B cell (primary cell): ENCODE results near the gene INTS14. TPM values are rescaled to one million over a fixed set of nuclear protein-coding genes. Genes with fewer than 3 reads are reported as not detected.

ENCODE experiments used
- ATAC-seq: fragments of 200-7000 bp; cut with Tn5 transposase; one replicate; pipeline ENCODE4 v1.10.0; 2021; ENCODE audit warnings: low read depth, mild to moderate bottlenecking, moderate number of reproducible peaks, moderate library complexity
- CTCF ChIA-PET: fragments of 350-600 bp; sonication (Branson Sonifier 250); formaldehyde crosslinking; loops from one replicate; lab custom pipeline; 2021; ENCODE audit warnings: antibody characterized with exemption, inconsistent platforms; lab: Charles Lee
- POLR2A ChIA-PET: fragments of 350-600 bp; sonication (Branson Sonifier 250); formaldehyde crosslinking; loops from one replicate; lab custom pipeline; 2021; ENCODE audit warnings: antibody characterized with exemption; lab: Charles Lee
- DNase-seq: peaks from one replicate; pipeline ENCODE4 v3.0.0; 2013
- H2AFZ ChIP-seq: 2 replicates; pipeline ENCODE4 v1.6.1; 2012; ENCODE audit warnings: mild to moderate bottlenecking, low read depth, low read length; ENCODE audit not compliant: insufficient read depth, poor library complexity, severe bottlenecking
- H3K27ac ChIP-seq, 2 donors: 1 replicate in 1 of 2; 2 replicates in 1 of 2; pipeline ENCODE4 v1.5.1; 2012 to 2013; ENCODE audit warnings: low read length in 2 of 2, mild to moderate bottlenecking in 2 of 2, moderate library complexity in 1 of 2
- H3K27me3 ChIP-seq, 4 experiments: fragments of 200-600 bp in 1 of 4; sonication (generic) in 1 of 4; replicated peaks in 1 of 4; 1 replicate in 2 of 4; 2 replicates in 2 of 4; pipeline versions ENCODE4 v1.6.1 to v1.7.0; 2013 to 2016; ENCODE audit warnings: low read length in 3 of 4, mild to moderate bottlenecking in 2 of 4, mixed read lengths in 1 of 4, moderate library complexity in 1 of 4; ENCODE audit not compliant: insufficient read depth in 4 of 4, control insufficient read depth in 3 of 4; ENCODE audit errors: control extremely low read depth in 1 of 4
- H3K36me3 ChIP-seq, 2 experiments: replicated peaks in 1 of 2; 1 replicate in 1 of 2; 2 replicates in 1 of 2; pipeline versions ENCODE4 v1.6.1 to v1.7.1; 2013; ENCODE audit warnings: low read length in 1 of 2; ENCODE audit not compliant: insufficient read depth in 2 of 2, control insufficient read depth in 1 of 2; ENCODE audit errors: control extremely low read depth in 1 of 2, extremely low read depth in 1 of 2
- H3K4me1 ChIP-seq, 2 donors: fragments of 200-600 bp in 1 of 2; sonication (generic) in 1 of 2; 1 replicate in 1 of 2; 2 replicates in 1 of 2; pipeline versions ENCODE4 v1.5.1 to v1.6.1; 2013 to 2017; ENCODE audit warnings: low read length in 2 of 2; ENCODE audit not compliant: control insufficient read depth in 2 of 2, insufficient read depth in 2 of 2
- H3K4me2 ChIP-seq: replicated peaks from 2 replicates; pipeline ENCODE3; 2012; ENCODE audit warnings: mild to moderate bottlenecking, low read depth, low read length; ENCODE audit not compliant: poor library complexity, severe bottlenecking
- H3K4me3 ChIP-seq, 5 experiments: fragments of 200-600 bp in 1 of 5; sonication (generic) in 1 of 5; 1 replicate in 3 of 5; 2 replicates in 2 of 5; pipeline versions ENCODE4 v1.5.1 to v1.7.0; 2011 to 2016; ENCODE audit warnings: low read length in 4 of 5, mild to moderate bottlenecking in 4 of 5, low read depth in 2 of 5, control low read depth in 1 of 5, moderate library complexity in 1 of 5; ENCODE audit not compliant: insufficient read depth in 1 of 5; ENCODE audit errors: control extremely low read depth in 1 of 5, extremely low read depth in 1 of 5
- H3K79me2 ChIP-seq: fragments of 200-600 bp; sonication (generic); one replicate; pipeline ENCODE4 v1.6.0; 2016; ENCODE audit warnings: low read length; ENCODE audit not compliant: control insufficient read depth, insufficient read depth
- H3K9ac ChIP-seq: fragments of 200-600 bp; sonication (generic); 2 replicates; pipeline ENCODE4 v1.6.1; 2017; ENCODE audit warnings: mild to moderate bottlenecking, low read length, moderate library complexity
- H3K9me3 ChIP-seq, 3 donors: one replicate each; pipeline versions ENCODE4 v1.6.1 to v1.7.1; 2013; ENCODE audit warnings: low read length in 2 of 3; ENCODE audit not compliant: control insufficient read depth in 2 of 3, insufficient read depth in 1 of 3; ENCODE audit errors: control extremely low read depth in 1 of 3
- H4K20me1 ChIP-seq: 2 replicates; pipeline ENCODE4 v1.6.0; 2012; ENCODE audit warnings: mild to moderate bottlenecking, low read length; ENCODE audit not compliant: insufficient read depth, control insufficient read depth, poor library complexity, severe bottlenecking
- H3K27ac Mint-ChIP-seq: one replicate; pipeline ENCODE4 v1.8.0; 2021; ENCODE audit warnings: mixed read lengths
- H3K27me3 Mint-ChIP-seq: one replicate; pipeline ENCODE4 v1.8.0; 2021; ENCODE audit warnings: mixed read lengths
- H3K4me1 Mint-ChIP-seq: one replicate; pipeline ENCODE4 v1.8.0; 2021; ENCODE audit warnings: mixed read lengths
- H3K4me3 Mint-ChIP-seq: one replicate; pipeline ENCODE4 v1.8.0; 2021; ENCODE audit warnings: mixed read lengths
- H3K9me3 Mint-ChIP-seq: one replicate; pipeline ENCODE4 v1.8.0; 2022; ENCODE audit warnings: mixed read lengths; ENCODE audit not compliant: insufficient read depth
- EZH2 ChIP-seq: IDR thresholded peaks from 2 replicates; pipeline ENCODE4 v1.6.1; 2012; ENCODE audit warnings: borderline replicate concordance, low read depth, mild to moderate bottlenecking, moderate library complexity, low read length; ENCODE audit not compliant: insufficient read depth, poor library complexity, severe bottlenecking
- WGBS: methylation state at CpG from one replicate; pipeline ENCODE4 v1.1.5; 2013; ENCODE audit warnings: missing lambda C conversion rate; ENCODE audit not compliant: insufficient coverage; 5-methylcytosine and 5-hydroxymethylcytosine counted together
- intact Hi-C: fragments of 100-400 bp; cut with micrococcal nuclease; formaldehyde crosslinking; loops from one replicate; pipeline ENCODE4 v1.10.0; 2022
- polyA plus RNA-seq: library from polyadenylated mRNA; depleted of rRNA; stranded (reverse); fragments of >200 nt; gene quantifications from 2 replicates; pipeline ENCODE4 v1.2.3, GENCODE V29; 2012
- total RNA-seq, 2 donors: library from RNA; stranded (reverse); fragments of 120-200 nt in 1 of 2; gene quantifications; 1 replicate in 1 of 2; 2 replicates in 1 of 2; pipeline versions ENCODE4 v1.2.3 to v1.2.4, GENCODE V29; 2013 to 2022
- TF ChIP-seq, protein P1 (sequence below): fragments of 200-600 bp; IDR thresholded peaks from one replicate; pipeline ENCODE4 v1.8.0; 2022; ENCODE audit warnings: antibody characterized with exemption, mild to moderate bottlenecking

The INTS14 gene
- total and polyA plus RNA-seq, 2 donors (not counting 1 experiment from before 2014, with no cell fraction given): 19.3 to 39.0 TPM

DNA sequence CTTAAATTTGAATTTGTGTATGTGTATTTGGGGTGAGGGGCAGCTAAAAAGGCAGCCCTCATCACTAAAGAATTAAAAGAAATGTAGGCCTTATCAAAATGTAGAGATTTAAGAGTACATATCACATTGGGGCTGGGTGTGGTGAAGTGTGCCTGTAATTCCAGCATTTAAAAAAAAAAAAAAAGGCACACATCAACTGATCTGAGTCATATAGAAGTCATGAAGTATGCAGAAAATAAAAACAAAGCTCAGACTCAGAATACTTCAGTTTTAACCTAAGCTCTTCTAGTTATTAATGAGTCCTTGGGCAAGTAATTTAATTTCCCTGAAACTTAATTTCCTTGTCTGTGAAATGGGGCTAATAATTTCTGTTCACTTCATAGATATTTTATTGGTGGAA is 42.4 kb upstream of the INTS14 start:
- H3K36me3 ChIP-seq: peaks cover 0 to 54% of the 10 kb centered on the region in 2 experiments
- peaks cover 9% of the 10 kb centered on the region for H3K4me1 Mint-ChIP-seq
- ATAC-seq (no peak), DNase-seq (no peak)
- no peak overlapping the region for H3K4me3 ChIP-seq
- ChIA-PET CTCF (interaction anchor here (0.7 to 1.7 kb wide), 4 partner anchors 10 to 15 kb away, joined by 3 to 6 read pairs (median 4); no protein-coding TSS in a partner anchor), POLR2A (no interaction called here)
- no peak overlapping the region for H3K9ac ChIP-seq
- H3K27me3 ChIP-seq: no peaks in the 10 kb centered on the region
- no peak overlapping the region for H2AFZ ChIP-seq
- H3K27ac ChIP-seq: no peak overlapping the region
- no peak overlapping the region for H3K4me3 Mint-ChIP-seq
- H3K4me1 ChIP-seq: peaks cover 0 to 4% of the 10 kb centered on the region in 2 donors
- no peak for TF ChIP-seq EZH2
- TF ChIP-seq, protein P1, sequence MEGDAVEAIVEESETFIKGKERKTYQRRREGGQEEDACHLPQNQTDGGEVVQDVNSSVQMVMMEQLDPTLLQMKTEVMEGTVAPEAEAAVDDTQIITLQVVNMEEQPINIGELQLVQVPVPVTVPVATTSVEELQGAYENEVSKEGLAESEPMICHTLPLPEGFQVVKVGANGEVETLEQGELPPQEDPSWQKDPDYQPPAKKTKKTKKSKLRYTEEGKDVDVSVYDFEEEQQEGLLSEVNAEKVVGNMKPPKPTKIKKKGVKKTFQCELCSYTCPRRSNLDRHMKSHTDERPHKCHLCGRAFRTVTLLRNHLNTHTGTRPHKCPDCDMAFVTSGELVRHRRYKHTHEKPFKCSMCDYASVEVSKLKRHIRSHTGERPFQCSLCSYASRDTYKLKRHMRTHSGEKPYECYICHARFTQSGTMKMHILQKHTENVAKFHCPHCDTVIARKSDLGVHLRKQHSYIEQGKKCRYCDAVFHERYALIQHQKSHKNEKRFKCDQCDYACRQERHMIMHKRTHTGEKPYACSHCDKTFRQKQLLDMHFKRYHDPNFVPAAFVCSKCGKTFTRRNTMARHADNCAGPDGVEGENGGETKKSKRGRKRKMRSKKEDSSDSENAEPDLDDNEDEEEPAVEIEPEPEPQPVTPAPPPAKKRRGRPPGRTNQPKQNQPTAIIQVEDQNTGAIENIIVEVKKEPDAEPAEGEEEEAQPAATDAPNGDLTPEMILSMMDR: no peak
- H3K27ac Mint-ChIP-seq: no peak overlapping the region
- H3K27me3 Mint-ChIP-seq: no peaks in the 10 kb centered on the region
- no peaks in the 10 kb centered on the region for H3K9me3 ChIP-seq
- H3K79me2 ChIP-seq: no peaks in the 10 kb centered on the region
- H3K9me3 Mint-ChIP-seq: no peaks in the 10 kb centered on the region
- no peak overlapping the region for H3K4me2 ChIP-seq
- no peaks in the 10 kb centered on the region for H4K20me1 ChIP-seq
- intact Hi-C loops: no loop called here

GRCh38 chr15:65651831-65652749 is 41.2 kb upstream of the INTS14 start:
- peaks cover 0 to 4% of the 10 kb centered on the region in 2 donors for H3K4me1 ChIP-seq
- no peaks in the 10 kb centered on the region for H3K79me2 ChIP-seq
- H3K27me3 ChIP-seq: no peaks in the 10 kb centered on the region
- WGBS: 100% methylated on average over 3 of the region's 11 CpGs
- Mint-ChIP-seq H3K9me3 (no peaks in the 10 kb centered on the region), H3K4me3 (no peak overlapping the region), H3K4me1 (peaks cover 11% of the 10 kb centered on the region), H3K27me3 (no peaks in the 10 kb centered on the region), H3K27ac (peak overlapping the region; percentile 43)
- TF ChIP-seq EZH2: no peak
- TF ChIP-seq, protein P1: no peak
- intact Hi-C loops: no loop called here
- no peak overlapping the region for H3K4me3 ChIP-seq
- DNase-seq (no peak), ATAC-seq (no peak)
- H3K9ac ChIP-seq: no peak overlapping the region
- H4K20me1 ChIP-seq: no peaks in the 10 kb centered on the region
- peak overlapping the region in 1 of 2 donors; percentile 23 for H3K27ac ChIP-seq
- peaks cover 0 to 44% of the 10 kb centered on the region in 2 experiments for H3K36me3 ChIP-seq
- POLR2A ChIA-PET: no interaction called here
- no peaks in the 10 kb centered on the region for H3K9me3 ChIP-seq
- H3K4me2 ChIP-seq: no peak overlapping the region
- CTCF ChIA-PET: interaction anchor here (0.6 to 1.7 kb wide), 4 partner anchors 10 to 333 kb away, joined by 3 to 6 read pairs (median 3); no protein-coding TSS in a partner anchor
- no peak overlapping the region for H2AFZ ChIP-seq
